Stimulated activated naive CD8-positive, alpha-beta T cell treated with anti-CD3 and anti-CD28 coated beads, Interleukin-15, Interleukin-2, amounts not matched to agents 100 ng/mL and 50 ng/mL, for 24 hours (primary cell): ENCODE data around the gene LRRK1.

ENCODE experiments used
- H3K27ac Mint-ChIP-seq: one replicate; pipeline ENCODE4 v1.8.0; 2021; ENCODE audit warnings: mild to moderate bottlenecking, mixed read lengths
- H3K27me3 Mint-ChIP-seq: one replicate; pipeline ENCODE4 v1.8.0; 2021; ENCODE audit warnings: mixed read lengths
- H3K36me3 Mint-ChIP-seq: one replicate; pipeline ENCODE4 v1.8.0; 2021; ENCODE audit warnings: low read depth, mixed read lengths
- H3K4me1 Mint-ChIP-seq: one replicate; pipeline ENCODE4 v1.8.0; 2021; ENCODE audit warnings: low read depth, mixed read lengths
- H3K4me3 Mint-ChIP-seq: one replicate; pipeline ENCODE4 v1.8.0; 2021; ENCODE audit warnings: mild to moderate bottlenecking, mixed read lengths
- H3K9me3 Mint-ChIP-seq: one replicate; pipeline ENCODE4 v1.8.0; 2021; ENCODE audit warnings: mixed read lengths

The LRRK1 gene

DNA sequence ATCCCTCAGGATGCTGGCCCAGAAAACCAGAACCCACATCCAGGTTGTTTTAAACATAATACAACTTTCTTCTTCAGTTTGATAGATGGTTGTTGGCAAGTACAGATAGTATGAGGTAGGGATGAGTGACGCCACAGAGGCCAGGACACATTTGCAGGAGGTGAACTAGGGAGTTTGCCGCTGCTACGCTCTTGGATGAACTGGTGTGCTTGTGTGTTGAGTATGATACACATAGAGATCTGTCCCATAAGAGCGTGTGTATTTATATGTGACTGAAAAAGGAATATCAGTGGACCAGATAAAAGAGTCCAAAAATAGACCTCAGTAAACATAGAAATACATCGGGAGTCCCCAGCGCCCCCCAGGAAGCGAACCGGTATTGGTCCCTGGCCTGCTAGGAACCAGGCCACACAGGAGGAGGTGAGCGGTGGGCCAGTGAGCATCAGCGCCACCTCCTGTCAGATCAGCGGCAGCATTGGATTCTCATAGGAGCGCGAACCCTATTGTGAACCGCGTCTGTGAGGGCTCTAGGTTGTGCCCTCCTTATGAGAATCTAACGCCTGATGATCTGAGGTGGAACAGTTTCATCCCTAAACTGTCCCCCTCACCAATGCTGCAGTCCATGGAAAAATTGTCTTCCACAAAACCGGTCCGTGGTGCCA lies 98.1 kb downstream of the LRRK1 start:
- Mint-ChIP-seq H3K4me3 (no peak overlapping the region), H3K27me3 (no peaks in the 10 kb centered on the region), H3K36me3 (no peaks in the 10 kb centered on the region), H3K4me1 (no peaks in the 10 kb centered on the region), H3K9me3 (no peaks in the 10 kb centered on the region), H3K27ac (no peak overlapping the region)

DNA sequence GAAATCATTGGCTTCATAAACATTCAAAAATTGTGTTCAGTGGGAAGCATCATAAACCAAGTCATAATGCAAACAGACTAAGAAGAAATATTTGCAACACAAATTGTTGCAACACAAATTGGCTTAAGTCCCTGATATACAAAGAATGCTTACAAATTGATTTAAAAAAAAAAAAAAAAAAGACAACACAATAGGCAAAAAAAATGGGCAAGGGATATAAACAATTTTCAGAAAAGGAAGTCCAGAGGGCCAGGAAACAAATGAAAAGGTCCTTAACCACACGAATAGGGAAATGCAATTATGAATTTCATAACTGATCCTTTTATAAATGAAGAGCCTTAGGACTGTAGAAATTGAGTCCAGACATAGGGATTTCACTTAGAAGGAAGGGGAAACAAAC lies 98.9 kb downstream of the LRRK1 start:
- H3K4me1 Mint-ChIP-seq = no peaks in the 10 kb centered on the region

DNA sequence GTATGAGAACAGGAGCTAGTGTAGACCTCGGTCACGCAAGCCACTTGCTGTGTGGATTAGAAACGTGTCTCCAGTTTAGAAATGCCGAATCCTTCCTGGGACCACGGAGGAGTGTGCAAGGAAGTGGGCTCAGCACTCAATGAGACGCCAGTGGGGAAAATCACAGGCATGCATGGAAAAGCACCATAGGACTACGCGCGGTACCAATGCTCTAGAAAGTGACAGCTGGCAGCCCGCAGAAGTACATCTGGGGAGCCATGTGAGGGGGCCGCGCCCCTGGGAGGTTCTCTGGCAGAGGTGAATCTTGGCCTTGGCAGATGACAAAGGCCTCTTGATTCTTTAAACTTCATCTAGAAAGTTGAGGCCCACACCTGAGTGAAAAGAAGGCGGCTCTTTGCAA lies 99.3 kb downstream of the LRRK1 start:
- Mint-ChIP-seq H3K4me1 (no peaks in the 10 kb centered on the region), H3K4me3 (no peak overlapping the region), H3K27ac (no peak overlapping the region), H3K27me3 (no peaks in the 10 kb centered on the region), H3K9me3 (no peaks in the 10 kb centered on the region), H3K36me3 (no peaks in the 10 kb centered on the region)

More for the DNA sequence above, 98.9 kb downstream of the LRRK1 start:
- Mint-ChIP-seq H3K36me3 (no peaks in the 10 kb centered on the region), H3K27ac (no peak overlapping the region), H3K4me3 (no peak overlapping the region), H3K27me3 (no peaks in the 10 kb centered on the region), H3K9me3 (no peaks in the 10 kb centered on the region)

DNA sequence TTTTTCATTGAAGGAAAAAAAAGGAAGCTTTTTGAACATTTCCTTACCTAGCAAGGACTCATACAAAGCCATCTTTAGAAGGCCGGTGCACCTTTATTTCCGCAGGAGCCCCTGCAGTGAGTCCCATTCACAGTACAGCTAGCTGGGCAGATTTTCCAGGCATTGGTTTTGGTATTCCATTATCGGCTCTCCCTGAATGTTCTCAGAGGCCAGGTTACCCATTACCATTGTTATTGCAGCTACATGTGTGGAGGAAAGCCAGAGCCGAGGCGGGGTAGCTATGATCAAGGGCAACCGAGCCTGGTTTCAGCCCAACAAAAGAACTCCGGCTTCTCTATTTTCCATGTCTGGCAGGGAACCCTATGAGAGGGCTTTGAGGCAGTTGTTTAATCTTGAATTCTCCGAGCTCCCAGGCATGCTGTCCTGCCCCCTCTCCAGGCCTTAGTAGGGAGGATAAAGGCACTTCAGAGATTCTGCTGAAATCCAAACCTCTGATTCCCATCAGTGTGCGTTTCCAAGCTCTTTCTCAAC lies 100.3 kb downstream of the LRRK1 start:
- Mint-ChIP-seq H3K4me1 (no peaks in the 10 kb centered on the region), H3K36me3 (no peaks in the 10 kb centered on the region), H3K9me3 (no peaks in the 10 kb centered on the region), H3K4me3 (no peak overlapping the region), H3K27ac (no peak overlapping the region), H3K27me3 (no peaks in the 10 kb centered on the region)

DNA sequence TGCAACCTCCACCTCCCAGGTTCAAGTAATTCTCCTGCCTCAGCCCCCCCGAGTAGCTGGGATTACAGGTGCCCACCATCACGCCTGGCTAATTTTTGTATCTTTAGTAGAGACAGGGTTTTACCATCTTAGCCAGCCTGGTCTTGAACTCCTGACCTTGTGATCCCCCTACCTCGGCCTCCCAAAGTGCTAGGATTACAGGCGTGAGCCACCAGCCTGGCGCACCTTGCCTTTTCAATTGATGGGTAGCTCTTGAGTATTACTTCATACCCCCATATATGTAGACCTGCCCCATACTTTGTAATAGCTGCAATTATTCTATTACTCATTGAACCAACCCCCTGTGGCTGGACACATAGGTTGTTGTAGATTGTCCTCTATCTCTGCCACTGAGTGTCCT lies 101.3 kb downstream of the LRRK1 start:
- Mint-ChIP-seq H3K36me3 (no peaks in the 10 kb centered on the region), H3K9me3 (no peaks in the 10 kb centered on the region), H3K4me3 (no peak overlapping the region), H3K27me3 (no peaks in the 10 kb centered on the region), H3K27ac (no peak overlapping the region), H3K4me1 (no peaks in the 10 kb centered on the region)

GRCh38 chr15:101020945-101021344 lies 101.8 kb downstream of the LRRK1 start:
- H3K4me1 Mint-ChIP-seq = no peaks in the 10 kb centered on the region
- H3K27me3 Mint-ChIP-seq = no peaks in the 10 kb centered on the region
- no peaks in the 10 kb centered on the region for H3K9me3 Mint-ChIP-seq
- no peak overlapping the region for H3K27ac Mint-ChIP-seq
- H3K4me3 Mint-ChIP-seq = no peak overlapping the region
- no peaks in the 10 kb centered on the region for H3K36me3 Mint-ChIP-seq

GRCh38 chr15:101022306-101022705 lies 103.1 kb downstream of the LRRK1 start:
- Mint-ChIP-seq H3K4me3 (no peak overlapping the region), H3K27me3 (no peaks in the 10 kb centered on the region), H3K9me3 (no peaks in the 10 kb centered on the region), H3K27ac (no peak overlapping the region), H3K36me3 (no peaks in the 10 kb centered on the region), H3K4me1 (no peaks in the 10 kb centered on the region)

- Mint-ChIP-seq H3K4me1 (no peaks in the 10 kb centered on the region), H3K27ac (no peak overlapping the region), H3K9me3 (no peaks in the 10 kb centered on the region), H3K36me3 (no peaks in the 10 kb centered on the region), H3K4me3 (no peak overlapping the region), H3K27me3 (no peaks in the 10 kb centered on the region)
Observed at GRCh38 chr15:101022876-101023275, 103.7 kb downstream of the LRRK1 start.

DNA sequence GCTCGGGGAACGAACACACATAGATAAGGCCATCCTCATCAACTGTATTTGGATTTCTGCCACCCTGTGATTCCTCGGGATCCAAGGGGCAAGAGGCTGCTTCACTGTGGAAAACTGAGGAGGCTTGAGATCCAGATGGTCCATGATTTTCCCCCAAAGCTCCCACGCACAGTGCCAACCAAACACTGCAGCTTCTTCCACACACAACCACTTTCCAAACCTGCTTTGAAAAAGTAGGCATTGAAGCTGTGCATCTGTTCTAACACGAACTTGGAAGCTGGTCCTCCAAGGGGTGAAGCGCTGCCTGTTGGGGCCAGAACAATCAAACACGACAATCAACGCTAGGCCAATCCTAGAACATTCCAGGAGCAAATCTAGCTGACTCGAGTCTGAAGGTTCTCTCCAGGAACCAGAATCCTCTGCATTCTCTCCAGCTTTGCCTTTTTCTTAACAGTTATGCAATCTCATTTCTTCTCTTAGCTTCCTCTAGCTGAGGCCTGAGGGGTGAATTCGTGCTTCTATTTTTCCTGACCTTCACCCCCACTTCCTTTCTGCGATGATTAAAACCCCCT lies 104.4 kb downstream of the LRRK1 start:
- no peaks in the 10 kb centered on the region for H3K36me3 Mint-ChIP-seq
- H3K27ac Mint-ChIP-seq = no peak overlapping the region
- no peaks in the 10 kb centered on the region for H3K4me1 Mint-ChIP-seq
- no peaks in the 10 kb centered on the region for H3K9me3 Mint-ChIP-seq
- H3K27me3 Mint-ChIP-seq = no peaks in the 10 kb centered on the region
- H3K4me3 Mint-ChIP-seq = no peak overlapping the region

DNA sequence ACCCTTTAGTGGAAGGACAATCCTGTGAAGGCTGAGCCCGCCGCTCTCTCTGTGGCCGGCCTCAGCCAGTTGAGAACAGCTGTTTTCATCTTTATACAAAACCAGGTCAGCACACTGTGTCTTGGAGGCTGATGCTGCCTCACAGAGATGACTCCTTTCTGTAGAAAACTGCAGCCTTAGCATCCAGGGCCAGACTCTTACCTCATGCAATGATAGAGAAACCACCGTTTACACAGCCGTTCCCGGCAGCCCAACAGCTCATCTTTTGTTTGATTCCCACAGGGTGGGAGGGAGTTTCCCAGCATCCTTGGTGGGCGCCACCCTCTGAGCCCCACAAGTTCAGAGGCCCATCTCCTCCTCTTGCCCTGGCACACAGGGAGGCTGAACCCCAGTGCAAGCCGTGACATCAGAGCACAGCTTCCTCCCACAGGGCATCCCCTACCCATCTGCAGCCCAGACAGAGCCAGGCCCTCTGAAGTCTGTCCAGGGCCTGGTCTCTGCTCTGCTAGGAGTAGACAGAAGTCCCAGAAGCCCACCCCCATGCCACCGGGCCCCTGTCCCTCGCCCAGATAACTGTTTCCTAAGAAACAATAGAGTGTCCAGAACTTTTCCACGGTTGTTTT lies 105.0 kb downstream of the LRRK1 start:
- Mint-ChIP-seq H3K36me3 (no peaks in the 10 kb centered on the region), H3K4me1 (no peaks in the 10 kb centered on the region), H3K9me3 (no peaks in the 10 kb centered on the region), H3K4me3 (no peak overlapping the region), H3K27ac (no peak overlapping the region), H3K27me3 (no peaks in the 10 kb centered on the region)

DNA sequence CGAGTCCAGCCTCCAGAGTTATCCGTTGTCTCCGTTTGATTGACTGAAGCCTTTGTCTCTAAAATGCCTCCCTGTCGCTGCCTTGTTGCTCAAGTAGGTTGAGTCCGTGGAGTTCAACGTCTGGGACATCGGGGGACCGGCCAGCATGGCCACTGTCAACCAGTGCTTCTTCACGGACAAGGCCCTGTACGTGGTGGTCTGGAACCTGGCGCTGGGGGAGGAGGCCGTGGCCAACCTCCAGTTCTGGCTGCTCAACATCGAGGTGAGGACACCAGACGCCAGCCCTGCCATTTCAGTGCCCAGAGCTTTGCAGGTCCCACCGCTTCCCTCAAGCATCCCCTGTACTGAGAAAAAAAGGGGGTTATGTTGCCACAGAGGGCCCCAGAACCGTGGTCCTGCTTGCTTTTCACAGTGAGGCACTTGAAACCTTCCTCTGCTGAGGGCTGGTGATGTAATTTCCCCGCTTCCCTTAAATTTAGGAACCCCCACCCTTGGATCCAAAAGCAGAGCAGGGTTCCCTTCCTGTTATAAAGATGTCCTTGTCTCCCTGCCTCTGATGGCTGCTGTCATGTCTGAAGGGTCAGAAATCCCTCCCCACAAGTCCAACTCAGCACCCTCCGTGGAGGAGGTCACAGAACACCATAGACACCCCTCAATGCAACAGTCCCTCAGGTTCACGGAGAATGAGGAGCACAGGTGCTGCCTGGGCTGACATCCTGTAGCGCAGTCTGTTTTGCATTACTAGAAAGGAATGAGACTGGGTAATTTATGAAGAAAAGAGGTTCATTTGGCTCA lies 105.7 kb downstream of the LRRK1 start:
- no peak overlapping the region for H3K27ac Mint-ChIP-seq
- H3K4me1 Mint-ChIP-seq = no peaks in the 10 kb centered on the region
- H3K36me3 Mint-ChIP-seq = no peaks in the 10 kb centered on the region
- no peaks in the 10 kb centered on the region for H3K9me3 Mint-ChIP-seq
- H3K27me3 Mint-ChIP-seq = no peaks in the 10 kb centered on the region
- H3K4me3 Mint-ChIP-seq = no peak overlapping the region

DNA sequence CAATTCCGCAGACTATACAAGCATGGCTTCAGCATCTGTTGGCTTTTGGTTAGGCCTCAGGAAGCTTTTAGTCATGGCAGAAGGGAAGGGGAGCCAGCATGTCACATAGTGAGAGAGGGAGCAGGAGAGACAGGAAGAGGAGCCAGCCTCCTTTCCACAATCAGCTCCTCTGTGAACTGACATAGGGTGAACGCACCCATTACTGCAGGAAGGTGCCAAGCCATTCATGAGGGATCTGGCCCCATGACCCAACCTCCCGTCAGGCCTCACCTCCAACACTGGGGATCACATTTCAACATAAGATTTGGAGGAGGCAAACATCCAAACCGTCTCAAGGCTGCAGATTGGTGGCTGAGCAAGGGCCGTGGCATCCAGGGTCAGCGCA lies 106.3 kb downstream of the LRRK1 start:
- H3K27me3 Mint-ChIP-seq = no peaks in the 10 kb centered on the region
- no peak overlapping the region for H3K27ac Mint-ChIP-seq
- no peak overlapping the region for H3K4me3 Mint-ChIP-seq

DNA sequence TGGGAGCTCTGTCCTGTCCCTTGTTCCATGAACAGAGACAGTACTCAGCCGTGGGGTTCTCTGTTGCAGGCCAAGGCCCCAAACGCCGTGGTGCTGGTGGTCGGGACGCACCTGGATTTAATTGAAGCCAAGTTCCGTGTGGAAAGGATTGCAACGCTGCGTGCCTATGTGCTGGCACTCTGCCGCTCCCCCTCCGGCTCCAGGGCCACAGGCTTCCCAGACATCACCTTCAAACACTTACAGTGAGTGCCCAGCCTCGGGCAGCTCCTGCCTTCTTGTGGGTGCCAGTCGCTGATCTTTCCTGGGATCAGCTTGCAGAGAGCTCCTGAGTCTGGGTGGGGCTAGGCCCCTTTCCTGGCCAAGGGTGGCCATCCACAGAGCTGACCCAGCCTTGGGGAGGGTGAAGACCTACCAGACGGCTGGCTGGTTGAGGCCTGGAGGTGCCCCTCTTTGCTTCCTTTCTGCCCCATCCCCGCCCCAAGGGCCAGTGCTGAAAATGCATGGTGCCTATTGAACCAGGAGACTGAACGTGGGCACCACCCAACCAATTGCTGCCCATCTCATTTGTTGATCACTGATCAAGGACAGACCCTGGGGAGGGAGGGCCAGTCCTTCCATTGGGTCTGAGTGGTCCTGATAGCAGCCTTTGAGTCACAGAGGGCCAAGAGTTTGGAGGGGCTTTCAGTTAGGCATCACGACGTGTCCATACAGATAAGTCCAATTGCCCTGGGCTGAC lies 106.9 kb downstream of the LRRK1 start:
- Mint-ChIP-seq H3K4me3 (no peak overlapping the region), H3K4me1 (no peaks in the 10 kb centered on the region), H3K27me3 (peaks cover 2% of the 10 kb centered on the region), H3K9me3 (no peaks in the 10 kb centered on the region), H3K36me3 (no peaks in the 10 kb centered on the region), H3K27ac (no peak overlapping the region)

More for the DNA sequence above, 106.3 kb downstream of the LRRK1 start:
- Mint-ChIP-seq H3K36me3 (no peaks in the 10 kb centered on the region), H3K4me1 (no peaks in the 10 kb centered on the region), H3K9me3 (no peaks in the 10 kb centered on the region)

- no peaks in the 10 kb centered on the region for H3K36me3 Mint-ChIP-seq
- peaks cover 4% of the 10 kb centered on the region for H3K27me3 Mint-ChIP-seq
- H3K4me1 Mint-ChIP-seq = no peaks in the 10 kb centered on the region
- H3K9me3 Mint-ChIP-seq = no peaks in the 10 kb centered on the region
- no peak overlapping the region for H3K4me3 Mint-ChIP-seq
- no peak overlapping the region for H3K27ac Mint-ChIP-seq
Observed at GRCh38 chr15:101026656-101027272, 107.6 kb downstream of the LRRK1 start.
